ENCODE measurements around the gene TRAM2. TPM values are rescaled to one million over a fixed set of nuclear protein-coding genes. Genes with fewer than 3 reads are reported as not detected.

Gene TRAM2
- total RNA-seq, 2 donors from 2014 or later: 7.2 to 22.4 TPM

DNA sequence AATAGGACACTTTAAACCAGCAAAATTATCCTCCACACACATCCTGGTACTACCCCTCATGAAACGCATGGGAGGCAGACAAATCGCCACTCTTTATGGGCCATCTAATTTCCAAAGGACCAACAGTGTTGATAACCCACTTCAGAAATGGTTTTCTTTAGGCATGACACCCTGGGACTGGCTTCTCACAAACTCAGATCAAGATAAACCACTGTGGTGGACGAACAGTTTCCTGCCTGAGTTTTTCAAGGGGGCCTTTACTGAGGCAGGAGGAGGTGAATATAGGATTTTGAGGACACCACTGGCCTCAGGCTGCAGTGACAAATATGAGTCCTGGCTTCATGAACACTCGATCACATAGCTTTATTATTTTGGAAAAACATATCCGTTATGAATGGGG is 26.0 kb downstream of the TRAM2 start:
- intact Hi-C loops (cut with DNase I): no loop called here
- DNase-seq (ENCODE audit: low spot score): no peak
- Histone ChIP-seq H3K27me3 (replicated peaks; ENCODE audit: insufficient read depth) (no peaks in the 10 kb centered on the region), H3K4me3 (no peak overlapping the region), H3K4me1 (replicated peaks) (peaks cover 9% of the 10 kb centered on the region), H3K36me3 (no peaks in the 10 kb centered on the region), H3K9me3 (no peaks in the 10 kb centered on the region), H3K27ac (no peak overlapping the region)
- TF ChIP-seq POLR2A (IDR thresholded peaks at IDR 0.05) (no peak), CTCF (IDR thresholded peaks at IDR 0.05) (no peak), POLR2AphosphoS5 (IDR thresholded peaks at IDR 0.05) (no peak)
- WGBS: 51% methylated on average over 5 of the region's 5 CpGs

GRCh38 chr6:52550014-52550575 is 26.8 kb downstream of the TRAM2 start:
- TF ChIP-seq POLR2AphosphoS5 (IDR thresholded peaks at IDR 0.05): no peak
- no peak for TF ChIP-seq CTCF (IDR thresholded peaks at IDR 0.05)
- TF ChIP-seq POLR2A (IDR thresholded peaks at IDR 0.05): no peak
- Histone ChIP-seq H3K27ac (no peak overlapping the region), H3K27me3 (replicated peaks; ENCODE audit: insufficient read depth) (no peaks in the 10 kb centered on the region), H3K4me3 (no peak overlapping the region), H3K4me1 (replicated peaks) (peaks cover 9% of the 10 kb centered on the region), H3K36me3 (no peaks in the 10 kb centered on the region), H3K9me3 (no peaks in the 10 kb centered on the region)
- DNase-seq (ENCODE audit: low spot score): no peak
- WGBS: 73% methylated on average over 6 of the region's 6 CpGs
- intact Hi-C loops (cut with DNase I): no loop called here

DNA sequence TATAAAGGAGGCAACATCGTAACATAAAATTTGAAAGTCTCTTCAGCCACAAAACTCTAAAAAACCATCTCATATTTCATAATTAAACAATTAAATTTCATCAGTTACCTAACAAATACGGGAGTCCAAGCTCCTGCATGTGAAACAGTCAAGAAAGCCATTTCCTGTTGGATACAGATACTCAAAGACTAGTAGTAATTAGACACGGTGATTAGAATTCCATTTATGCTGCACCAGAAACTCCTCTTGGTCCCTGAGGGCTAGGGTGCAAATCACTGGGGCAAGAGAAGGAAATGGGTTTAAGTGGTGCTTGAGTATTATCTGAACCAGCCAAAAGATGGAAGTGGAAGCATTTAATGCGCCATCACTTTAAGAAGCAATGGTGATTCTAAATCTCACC is 27.4 kb downstream of the TRAM2 start:
- Histone ChIP-seq H3K36me3 (no peaks in the 10 kb centered on the region), H3K4me3 (no peak overlapping the region), H3K27me3 (replicated peaks; ENCODE audit: insufficient read depth) (no peaks in the 10 kb centered on the region), H3K9me3 (no peaks in the 10 kb centered on the region), H3K27ac (no peak overlapping the region), H3K4me1 (replicated peaks) (peaks cover 9% of the 10 kb centered on the region)
- 70% methylated on average over 4 of the region's 4 CpGs for WGBS
- no peak for DNase-seq (ENCODE audit: low spot score)
- intact Hi-C loops (cut with DNase I): no loop called here
- TF ChIP-seq CTCF (IDR thresholded peaks at IDR 0.05) (no peak), POLR2A (IDR thresholded peaks at IDR 0.05) (no peak), POLR2AphosphoS5 (IDR thresholded peaks at IDR 0.05) (no peak)

DNA sequence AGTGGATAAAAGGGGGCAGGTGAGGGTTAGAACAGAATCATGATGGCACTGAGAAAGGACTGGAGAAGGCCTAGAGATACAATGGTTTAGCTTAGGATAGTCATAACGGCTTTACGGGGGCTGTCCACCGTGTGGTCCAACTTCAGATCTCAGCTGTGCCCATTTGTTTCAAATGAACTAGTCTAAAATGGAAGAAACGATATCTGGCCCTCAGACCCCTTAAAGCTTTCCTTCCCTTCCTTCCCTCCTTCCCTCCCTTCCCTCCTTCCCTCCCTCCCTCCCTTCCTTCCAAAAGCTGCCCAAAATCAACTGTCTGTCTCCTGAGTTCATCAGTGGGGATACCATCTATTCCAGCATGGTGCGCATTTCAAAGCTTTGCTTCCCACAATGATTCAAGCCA is 27.9 kb downstream of the TRAM2 start:
- no peak for DNase-seq (ENCODE audit: low spot score)
- peaks cover 9% of the 10 kb centered on the region for H3K4me1 ChIP-seq (replicated peaks)
- 92% methylated on average over 5 of the region's 5 CpGs for WGBS
- H3K27ac ChIP-seq: no peak overlapping the region
- intact Hi-C loops (cut with DNase I): no loop called here
- TF ChIP-seq CTCF (IDR thresholded peaks at IDR 0.05) (no peak), POLR2A (IDR thresholded peaks at IDR 0.05) (no peak), POLR2AphosphoS5 (IDR thresholded peaks at IDR 0.05) (no peak)
- no peaks in the 10 kb centered on the region for H3K27me3 ChIP-seq (replicated peaks; ENCODE audit: insufficient read depth)
- no peaks in the 10 kb centered on the region for H3K9me3 ChIP-seq
- no peaks in the 10 kb centered on the region for H3K36me3 ChIP-seq
- no peak overlapping the region for H3K4me3 ChIP-seq

GRCh38 chr6:52548353-52548713 is 28.5 kb downstream of the TRAM2 start:
- no peak for DNase-seq (ENCODE audit: low spot score)
- intact Hi-C loops (cut with DNase I): no loop called here
- WGBS: 89% methylated on average over 7 of the region's 7 CpGs
- H3K27me3 ChIP-seq (replicated peaks; ENCODE audit: insufficient read depth): no peaks in the 10 kb centered on the region
- H3K36me3 ChIP-seq: no peaks in the 10 kb centered on the region
- no peak overlapping the region for H3K27ac ChIP-seq
- no peak for TF ChIP-seq CTCF (IDR thresholded peaks at IDR 0.05)
- H3K9me3 ChIP-seq: no peaks in the 10 kb centered on the region
- peaks cover 15% of the 10 kb centered on the region for H3K4me1 ChIP-seq (replicated peaks)
- H3K4me3 ChIP-seq: no peak overlapping the region
